IPS-18c (cell line): Measurements from ENCODE around the gene FAM110A.
"Not testable (repeated sequence)": the region's sequence is repeated elsewhere in the genome, so short reads cannot be mapped to it uniquely, and the experiment has no call there.

Source experiments
- H3K4me3 ChIP-seq: 2 replicates; pipeline ENCODE4 v1.7.0; 2013; ENCODE audit warnings: low read depth, mild to moderate bottlenecking, low read length, moderate library complexity; ENCODE audit not compliant: insufficient read depth
- H3K9me3 ChIP-seq: one replicate; pipeline ENCODE4 v1.6.1; 2013; ENCODE audit warnings: mild to moderate bottlenecking, low read length, moderate library complexity; ENCODE audit not compliant: control insufficient read depth, insufficient read depth

Gene FAM110A

DNA sequence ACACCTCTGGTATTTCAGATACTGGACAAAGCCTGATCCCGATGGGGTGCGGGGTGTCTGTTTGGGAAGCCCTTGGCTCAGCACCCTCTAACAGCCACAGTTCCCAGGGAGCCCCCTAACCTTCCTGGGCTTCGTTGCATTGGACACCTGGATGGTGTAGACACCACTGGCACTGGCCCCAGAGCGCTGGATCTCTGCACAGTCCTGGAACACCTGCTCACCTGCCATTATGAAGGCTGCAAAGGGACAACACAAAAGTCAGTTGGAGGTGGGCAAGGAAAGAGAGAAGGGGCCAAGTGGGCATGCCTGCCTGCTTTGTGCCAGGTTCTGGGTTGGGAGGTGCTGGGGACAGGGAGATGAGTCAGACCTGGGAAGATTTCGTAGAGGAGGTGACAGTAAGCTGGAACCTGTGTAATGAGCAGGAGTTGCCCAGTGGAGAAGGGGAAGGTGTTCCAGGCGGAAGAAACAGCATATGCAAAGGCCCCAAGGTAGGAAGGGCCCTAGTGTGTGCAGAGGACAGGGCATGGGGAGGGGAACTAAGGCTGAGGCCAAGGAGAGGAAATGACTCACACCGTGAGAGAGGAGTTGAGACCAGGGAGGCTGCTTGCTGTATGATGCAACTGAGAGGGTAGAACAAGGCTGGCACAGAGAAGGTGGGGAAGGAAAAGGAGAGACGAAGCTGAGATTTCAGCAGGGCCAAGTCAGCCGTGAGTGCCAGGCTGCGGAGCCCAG, 47.7 kb downstream of the FAM110A start:
- Histone ChIP-seq H3K9me3 (no peaks in the 10 kb centered on the region), H3K4me3 (no peak overlapping the region)

DNA sequence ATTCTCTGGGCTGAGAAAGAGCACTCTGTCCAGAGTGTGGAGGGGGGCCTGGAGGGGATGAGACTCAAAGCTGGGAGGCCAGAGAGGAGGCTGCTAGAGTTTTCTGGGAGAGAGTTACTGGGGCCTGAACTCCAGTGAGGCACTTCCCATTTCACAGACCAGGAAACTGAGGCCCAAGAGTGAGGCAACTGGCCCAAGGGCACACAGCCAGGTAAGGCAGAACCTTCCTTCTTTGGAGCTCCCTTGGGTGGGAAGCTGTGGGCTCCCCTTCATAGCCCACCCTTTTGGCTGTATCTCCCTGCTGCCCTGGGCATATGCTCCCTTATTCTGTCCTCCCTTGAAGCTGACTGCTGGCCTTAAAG, 48.2 kb downstream of the FAM110A start:
- Histone ChIP-seq H3K9me3 (no peaks in the 10 kb centered on the region), H3K4me3 (no peak overlapping the region)

GRCh38 chr20:884983-885952, 51.8 kb downstream of the FAM110A start:
- no peak overlapping the region for H3K4me3 ChIP-seq
- no peaks in the 10 kb centered on the region for H3K9me3 ChIP-seq

DNA sequence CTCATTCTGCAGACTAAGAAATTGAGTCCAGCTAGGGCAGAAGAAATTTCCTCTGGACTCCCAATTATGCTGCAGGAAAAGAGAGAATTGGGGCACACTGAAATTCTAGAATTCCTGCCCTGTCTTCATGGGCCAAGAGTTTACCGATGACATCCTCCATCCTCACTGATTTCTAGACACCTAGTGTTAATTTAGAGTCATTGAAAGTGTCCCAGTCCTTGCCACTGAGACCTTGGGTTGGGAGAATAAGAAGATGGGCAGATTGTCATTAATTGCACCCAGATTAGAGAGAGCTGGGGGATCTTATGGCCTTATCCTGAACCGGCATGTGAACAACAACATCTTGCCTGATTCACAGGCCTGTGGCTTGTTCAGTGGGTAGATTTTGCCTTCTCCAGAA, 53.6 kb downstream of the FAM110A start:
- Histone ChIP-seq H3K9me3 (no peaks in the 10 kb centered on the region), H3K4me3 (no peak overlapping the region)

DNA sequence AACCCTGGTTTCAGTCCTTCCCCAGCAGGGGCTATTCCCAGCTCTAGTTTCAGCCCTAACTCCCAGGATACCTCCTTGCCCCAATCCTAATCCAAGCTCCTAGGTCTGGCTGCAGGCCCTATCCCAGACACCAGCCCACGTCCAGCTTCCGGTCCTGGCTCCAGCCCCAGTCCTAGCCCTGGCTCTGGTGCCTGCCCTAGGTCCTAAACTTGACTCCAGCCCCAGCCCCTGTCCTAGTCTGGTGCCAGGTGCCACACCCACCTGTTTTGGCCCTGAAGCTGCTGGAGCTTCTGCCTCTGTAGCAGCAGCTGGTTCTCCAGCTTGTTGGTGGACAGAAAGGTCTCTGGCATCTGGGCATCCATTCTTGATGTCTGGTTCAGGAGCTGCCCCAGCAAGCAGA, 54.5 kb downstream of the FAM110A start:
- H3K4me3 ChIP-seq = no peak overlapping the region
- no peaks in the 10 kb centered on the region for H3K9me3 ChIP-seq

DNA sequence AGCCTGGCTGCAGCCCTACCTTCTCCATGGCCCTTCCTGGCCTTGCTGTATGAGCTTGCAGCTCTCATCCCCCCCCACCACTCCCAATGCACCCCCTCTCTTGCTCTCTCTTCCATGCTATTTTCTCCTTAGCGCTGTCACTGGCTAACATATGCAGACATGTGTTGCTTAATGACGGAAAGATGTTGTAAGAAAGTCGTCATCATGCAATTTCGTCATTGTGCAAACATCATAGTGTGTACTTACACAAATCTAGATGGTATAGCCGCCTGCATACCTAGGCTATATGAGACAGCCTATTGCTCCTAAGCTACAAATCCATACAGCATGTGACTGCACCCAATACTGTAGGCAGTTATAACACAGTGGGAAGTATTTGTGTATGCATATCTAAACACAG, 55.6 kb downstream of the FAM110A start:
- H3K4me3 ChIP-seq = no peak overlapping the region
- no peaks in the 10 kb centered on the region for H3K9me3 ChIP-seq

- H3K9me3 ChIP-seq = no peaks in the 10 kb centered on the region
- no peak overlapping the region for H3K4me3 ChIP-seq
Measured at GRCh38 chr20:889932-890463, 56.5 kb downstream of the FAM110A start.

- H3K4me3 ChIP-seq = no peak overlapping the region
Measured at GRCh38 chr20:890666-891057, 57.1 kb downstream of the FAM110A start.

GRCh38 chr20:891058-891705, 57.7 kb downstream of the FAM110A start:
- Histone ChIP-seq H3K9me3 (peaks cover under 1% of the 10 kb centered on the region), H3K4me3 (no peak overlapping the region)

More at GRCh38 chr20:890666-891057, 57.1 kb downstream of the FAM110A start:
- H3K9me3 ChIP-seq = no peaks in the 10 kb centered on the region

DNA sequence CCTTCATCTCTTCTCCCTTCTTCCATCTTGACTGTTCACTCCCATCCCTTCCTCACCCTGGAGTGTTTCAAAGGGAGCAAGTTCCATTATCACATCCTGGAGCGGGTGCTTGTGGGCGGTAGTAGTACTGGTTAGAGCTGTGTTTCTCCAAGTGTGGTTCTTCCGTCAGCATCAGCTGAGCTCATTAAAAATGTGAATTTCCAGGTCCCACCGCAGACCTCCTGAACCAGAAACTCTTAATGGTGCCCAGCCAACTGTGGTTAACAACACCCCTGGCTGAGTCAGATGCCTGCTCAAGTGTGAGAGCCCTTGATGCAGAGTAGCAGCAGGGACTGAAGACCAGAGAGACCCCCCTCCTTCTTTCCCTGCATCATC, 58.2 kb downstream of the FAM110A start:
- H3K4me3 ChIP-seq = no peak overlapping the region
- peaks cover 2% of the 10 kb centered on the region for H3K9me3 ChIP-seq

DNA sequence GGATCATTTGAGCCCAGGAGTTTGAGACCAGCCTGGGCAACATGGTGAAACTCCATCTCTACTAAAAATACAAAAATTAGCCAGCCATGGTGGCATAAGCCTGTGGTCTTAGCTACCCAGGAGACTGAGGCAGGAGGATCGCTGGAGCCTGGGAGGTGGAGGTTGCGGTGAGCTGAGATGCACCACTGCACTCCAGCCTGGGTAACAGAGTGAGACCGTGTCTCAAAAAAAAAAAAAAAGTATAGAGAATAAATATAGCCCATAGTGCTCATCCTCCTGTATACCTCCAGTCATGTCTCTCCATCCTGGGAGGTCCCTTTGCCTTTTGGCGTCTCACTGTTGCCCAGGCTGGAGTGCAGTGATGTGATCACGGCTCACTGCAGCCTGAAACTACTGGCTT, 58.9 kb downstream of the FAM110A start:
- not testable (repeated sequence) for H3K9me3 ChIP-seq, H3K4me3 ChIP-seq
